Measurements from ENCODE around the gene VIM.

Gene VIM

GRCh38 chr10:17210361-17210760 is 17.7 kb upstream of the VIM start:
- DNase-seq = no peak

- no peak for DNase-seq
Observed at GRCh38 chr10:17212802-17213221, 15.2 kb upstream of the VIM start.

GRCh38 chr10:17213646-17214349 is 14.2 kb upstream of the VIM start:
- DNase-seq = no peak

GRCh38 chr10:17214526-17214925 is 13.5 kb upstream of the VIM start:
- DNase-seq = no peak

GRCh38 chr10:17214971-17215781 is 12.9 kb upstream of the VIM start:
- no peak for DNase-seq

GRCh38 chr10:17215782-17216122 is 12.3 kb upstream of the VIM start:
- DNase-seq = no peak

GRCh38 chr10:17216217-17216900 is 11.7 kb upstream of the VIM start:
- no peak for DNase-seq

- DNase-seq = no peak
Observed at GRCh38 chr10:17216901-17217395, 11.1 kb upstream of the VIM start.

- DNase-seq = no peak
Observed at GRCh38 chr10:17217631-17218232, 10.3 kb upstream of the VIM start.

- DNase-seq = no peak
Observed at GRCh38 chr10:17219024-17219423, 9.0 kb upstream of the VIM start.

- DNase-seq = no peak
Observed at GRCh38 chr10:17220652-17221100, 7.4 kb upstream of the VIM start.

- no peak for DNase-seq
Observed at GRCh38 chr10:17222329-17222728, 5.7 kb upstream of the VIM start.

GRCh38 chr10:17225808-17226207 is 2.2 kb upstream of the VIM start:
- no peak for DNase-seq

GRCh38 chr10:17226891-17227303 is 1.1 kb upstream of the VIM start:
- no peak for DNase-seq

GRCh38 chr10:17227367-17228090 is 512 bp upstream of the VIM start:
- no peak for DNase-seq

- no peak for DNase-seq
Observed at GRCh38 chr10:17229016-17229716, 1.1 kb downstream of the VIM start.

- DNase-seq = no peak
Observed at GRCh38 chr10:17229717-17229966, 1.6 kb downstream of the VIM start.

GRCh38 chr10:17229967-17230682 is 2.1 kb downstream of the VIM start:
- no peak for DNase-seq

GRCh38 chr10:17231788-17232187 is 3.7 kb downstream of the VIM start:
- DNase-seq = no peak

- DNase-seq = no peak
Observed at GRCh38 chr10:17232276-17232960, 4.4 kb downstream of the VIM start.

Measured in NCI-H1694 treated with DMSO at 0.1 percent for 48 hours (cell line).